AG04450 (cell line): ENCODE measurements around the gene GIMAP7. TPM values are rescaled to one million over a fixed set of nuclear protein-coding genes. Genes with fewer than 3 reads are reported as not detected.

ENCODE experiments used
- CTCF ChIA-PET: fragments of 300-600, 350-600 bp; formaldehyde crosslinking; extraction: SDS; loops from one replicate; lab custom pipeline; 2022; ENCODE audit warnings: antibody characterized with exemption, inconsistent platforms; lab: Charles Lee
- POLR2A ChIA-PET: fragments of 350-600 bp; formaldehyde crosslinking; extraction: SDS; loops from one replicate; lab custom pipeline; 2021; ENCODE audit warnings: antibody characterized with exemption, inconsistent platforms; lab: Yijun Ruan, JAX
- DNase-seq: peaks from one replicate; pipeline ENCODE4 v3.0.0-alpha.2; 2011; ENCODE audit warnings: low read depth, low spot score
- H3K27ac ChIP-seq: one replicate; pipeline ENCODE4 v1.5.1; 2012; ENCODE audit warnings: low read depth, low read length, control low read depth
- H3K27me3 ChIP-seq: one replicate; pipeline ENCODE4 v1.6.0; 2012; ENCODE audit warnings: low read length; ENCODE audit not compliant: control insufficient read depth, insufficient read depth
- H3K4me3 ChIP-seq: 2 replicates; pipeline ENCODE4 v1.5.1; 2011; ENCODE audit warnings: mild to moderate bottlenecking, low read depth, low read length, control low read depth
- H3K9me3 ChIP-seq: 2 replicates; pipeline ENCODE4 v1.5.1; 2012; ENCODE audit warnings: low read length; ENCODE audit not compliant: control insufficient read depth, insufficient read depth
- CTCF ChIP-seq: IDR thresholded peaks from 2 replicates; pipeline ENCODE4 v1.5.1; 2011; ENCODE audit warnings: low read depth, low read length, control low read depth, inconsistent platforms
- polyA plus RNA-seq: library from polyadenylated mRNA; depleted of rRNA; stranded (reverse); fragments of >200 nt; gene quantifications from 2 replicates; pipeline ENCODE4 v1.2.3, GENCODE V29; 2011

The GIMAP7 gene
- polyA plus RNA-seq, 1 experiment = not detected

GRCh38 chr7:150531704-150532103 lies 17.0 kb downstream of the GIMAP7 start:
- no peaks in the 10 kb centered on the region for H3K27me3 ChIP-seq
- POLR2A ChIA-PET = no interaction called here
- H3K27ac ChIP-seq = no peak overlapping the region
- no peak for DNase-seq
- CTCF ChIA-PET = no interaction called here
- TF ChIP-seq CTCF = no peak
- H3K4me3 ChIP-seq = no peak overlapping the region
- peaks cover 29% of the 10 kb centered on the region for H3K9me3 ChIP-seq

GRCh38 chr7:150538259-150538658 lies 23.6 kb downstream of the GIMAP7 start:
- POLR2A ChIA-PET = no interaction called here
- TF ChIP-seq CTCF = no peak
- H3K9me3 ChIP-seq = peaks cover 53% of the 10 kb centered on the region

GRCh38 chr7:150553163-150553562 lies 38.5 kb downstream of the GIMAP7 start:
- ChIA-PET POLR2A (no interaction called here), CTCF (no interaction called here)
- H3K27me3 ChIP-seq = no peaks in the 10 kb centered on the region
- TF ChIP-seq CTCF = no peak
- H3K9me3 ChIP-seq = peaks cover 15% of the 10 kb centered on the region
- DNase-seq = no peak
- no peak overlapping the region for H3K4me3 ChIP-seq
- no peak overlapping the region for H3K27ac ChIP-seq

More at GRCh38 chr7:150538259-150538658, 23.6 kb downstream of the GIMAP7 start:
- no peak for DNase-seq
- CTCF ChIA-PET = no interaction called here
- Histone ChIP-seq H3K4me3 (no peak overlapping the region), H3K27ac (no peak overlapping the region), H3K27me3 (no peaks in the 10 kb centered on the region)

- no peak overlapping the region for H3K4me3 ChIP-seq
- DNase-seq = no peak
- H3K9me3 ChIP-seq = peaks cover 8% of the 10 kb centered on the region; the same call in 1 of the 2 replicates
- no peaks in the 10 kb centered on the region for H3K27me3 ChIP-seq
- CTCF ChIA-PET = no interaction called here
- H3K27ac ChIP-seq = no peak overlapping the region
- POLR2A ChIA-PET = no interaction called here
- TF ChIP-seq CTCF = no peak
Observed at GRCh38 chr7:150556521-150557138, 42.0 kb downstream of the GIMAP7 start.

- no peaks in the 10 kb centered on the region for H3K27me3 ChIP-seq
- ChIA-PET CTCF (no interaction called here), POLR2A (no interaction called here)
- DNase-seq = no peak
- H3K4me3 ChIP-seq = no peak overlapping the region
- peaks cover 6% of the 10 kb centered on the region; the same call in 1 of the 2 replicates for H3K9me3 ChIP-seq
- H3K27ac ChIP-seq = no peak overlapping the region
- TF ChIP-seq CTCF = no peak
Observed at GRCh38 chr7:150560486-150560885, 45.8 kb downstream of the GIMAP7 start.
